Measurements from ENCODE around the gene C1QTNF9B.

- TF ChIP-seq POLR2A (IDR thresholded peaks at IDR 0.05) (no peak), CTCF (IDR thresholded peaks at IDR 0.05 in 4 of 5, conservative IDR thresholded peaks at IDR 0.05 in 1 of 5) (no peak)
These were observed 36.0 kb downstream of the C1QTNF9B start for GRCh38 chr13:23861310-23861709.

Data from gastrocnemius medialis (tissue), 4 donors.